Mononuclear cell (primary cell): Measurements from ENCODE around the gene KNSTRN. TPM values are rescaled to one million over a fixed set of nuclear protein-coding genes. Genes with fewer than 3 reads are reported as not detected.
A peak's percentile ranks its signal among the peaks of the same experiment; 100 is the strongest.

Experiments used
- H3K27me3 ChIP-seq: 2 replicates; pipeline ENCODE4 v1.6.0; 2011; ENCODE audit warnings: low read length, control low read depth; ENCODE audit not compliant: insufficient read depth
- H3K4me1 ChIP-seq: 2 replicates; pipeline ENCODE4 v1.5.1; 2011; ENCODE audit warnings: mild to moderate bottlenecking, low read length, control low read depth; ENCODE audit not compliant: insufficient read depth
- H3K4me3 ChIP-seq: 2 replicates; pipeline ENCODE4 v1.5.1; 2011; ENCODE audit warnings: mild to moderate bottlenecking, low read length, moderate library complexity
- H3K9me3 ChIP-seq: 2 replicates; pipeline ENCODE4 v1.5.1; 2011; ENCODE audit warnings: low read depth, mild to moderate bottlenecking, control low read depth, low read length
- total RNA-seq: library from RNA; depleted of rRNA; stranded (reverse); fragments of >200 nt; gene quantifications from one replicate; pipeline ENCODE4 v1.2.3, GENCODE V29; 2012

Gene KNSTRN
- total RNA-seq, 1 donor = 7.1 TPM

GRCh38 chr15:40367686-40368611, 14.6 kb upstream of the KNSTRN start:
- H3K4me1 ChIP-seq = peaks cover 28% of the 10 kb centered on the region
- H3K9me3 ChIP-seq = no peaks in the 10 kb centered on the region

GRCh38 chr15:40368719-40369473, 13.6 kb upstream of the KNSTRN start:
- peaks cover 30% of the 10 kb centered on the region for H3K4me1 ChIP-seq
- no peaks in the 10 kb centered on the region for H3K27me3 ChIP-seq
- H3K4me3 ChIP-seq = no peak overlapping the region
- H3K9me3 ChIP-seq = no peaks in the 10 kb centered on the region

More at GRCh38 chr15:40367686-40368611, 14.6 kb upstream of the KNSTRN start:
- Histone ChIP-seq H3K27me3 (no peaks in the 10 kb centered on the region), H3K4me3 (peak overlapping the region; percentile 48)

GRCh38 chr15:40369474-40369869, 13.0 kb upstream of the KNSTRN start:
- Histone ChIP-seq H3K27me3 (no peaks in the 10 kb centered on the region), H3K9me3 (no peaks in the 10 kb centered on the region), H3K4me1 (peaks cover 30% of the 10 kb centered on the region)

GRCh38 chr15:40369971-40370370, 12.6 kb upstream of the KNSTRN start:
- Histone ChIP-seq H3K4me3 (no peak overlapping the region), H3K9me3 (no peaks in the 10 kb centered on the region)

More at GRCh38 chr15:40369474-40369869, 13.0 kb upstream of the KNSTRN start:
- no peak overlapping the region for H3K4me3 ChIP-seq

GRCh38 chr15:40372981-40373380, 9.5 kb upstream of the KNSTRN start:
- Histone ChIP-seq H3K27me3 (no peaks in the 10 kb centered on the region), H3K4me3 (no peak overlapping the region), H3K9me3 (no peaks in the 10 kb centered on the region), H3K4me1 (peaks cover 10% of the 10 kb centered on the region)

More at GRCh38 chr15:40369971-40370370, 12.6 kb upstream of the KNSTRN start:
- no peaks in the 10 kb centered on the region for H3K27me3 ChIP-seq
- H3K4me1 ChIP-seq = peaks cover 30% of the 10 kb centered on the region

- Histone ChIP-seq H3K9me3 (no peaks in the 10 kb centered on the region), H3K27me3 (no peaks in the 10 kb centered on the region), H3K4me3 (no peak overlapping the region), H3K4me1 (peaks cover 20% of the 10 kb centered on the region)
Observed at GRCh38 chr15:40377606-40378005, 4.9 kb upstream of the KNSTRN start.

- H3K9me3 ChIP-seq = no peaks in the 10 kb centered on the region
- no peak overlapping the region for H3K4me3 ChIP-seq
- peaks cover 29% of the 10 kb centered on the region for H3K4me1 ChIP-seq
- H3K27me3 ChIP-seq = no peaks in the 10 kb centered on the region
Observed at GRCh38 chr15:40379374-40379773, 3.1 kb upstream of the KNSTRN start.

GRCh38 chr15:40379853-40380252, 2.7 kb upstream of the KNSTRN start:
- Histone ChIP-seq H3K27me3 (no peaks in the 10 kb centered on the region), H3K9me3 (no peaks in the 10 kb centered on the region), H3K4me1 (peaks cover 31% of the 10 kb centered on the region), H3K4me3 (no peak overlapping the region)

GRCh38 chr15:40380636-40381035, 1.9 kb upstream of the KNSTRN start:
- Histone ChIP-seq H3K4me1 (peaks cover 31% of the 10 kb centered on the region), H3K4me3 (no peak overlapping the region), H3K9me3 (no peaks in the 10 kb centered on the region), H3K27me3 (no peaks in the 10 kb centered on the region)

- Histone ChIP-seq H3K4me3 (no peak overlapping the region), H3K27me3 (no peaks in the 10 kb centered on the region), H3K4me1 (peaks cover 31% of the 10 kb centered on the region), H3K9me3 (no peaks in the 10 kb centered on the region)
Observed at GRCh38 chr15:40381818-40382529, 547 bp upstream of the KNSTRN start.

- no peaks in the 10 kb centered on the region for H3K27me3 ChIP-seq
- peaks cover 50% of the 10 kb centered on the region for H3K4me1 ChIP-seq
Observed at GRCh38 chr15:40386480-40386879, 4.0 kb downstream of the KNSTRN start.

GRCh38 chr15:40388941-40389823, 6.7 kb downstream of the KNSTRN start:
- Histone ChIP-seq H3K4me1 (peaks cover 41% of the 10 kb centered on the region), H3K4me3 (no peak overlapping the region), H3K9me3 (no peaks in the 10 kb centered on the region), H3K27me3 (no peaks in the 10 kb centered on the region)

More at GRCh38 chr15:40386480-40386879, 4.0 kb downstream of the KNSTRN start:
- no peak overlapping the region for H3K4me3 ChIP-seq
- no peaks in the 10 kb centered on the region for H3K9me3 ChIP-seq

GRCh38 chr15:40389824-40390595, 7.5 kb downstream of the KNSTRN start:
- peaks cover 46% of the 10 kb centered on the region for H3K4me1 ChIP-seq
- no peak overlapping the region for H3K4me3 ChIP-seq

More at GRCh38 chr15:40389824-40390595, 7.5 kb downstream of the KNSTRN start:
- Histone ChIP-seq H3K27me3 (no peaks in the 10 kb centered on the region), H3K9me3 (no peaks in the 10 kb centered on the region)
